Sciatic nerve (tissue), 1 donor: Measurements from ENCODE around the gene METTL18. TPM values are rescaled to one million over a fixed set of nuclear protein-coding genes. Genes with fewer than 3 reads are reported as not detected.

Experiments
- total RNA-seq: library from RNA; stranded (reverse); fragmentation: NEBNext Ultra II Directional; extraction: Animal tissue kit (Norgen Biotek cat#: 25700); gene quantifications from one replicate; pipeline ENCODE4 v1.2.1, GENCODE V29; 2021
- donor health status: DM: no; HTN: no; CAD: no.

The METTL18 gene
- total RNA-seq, 1 donor from 2014 or later = 9.5 TPM

Other genes starting within 250 kb of the METTL18 start
- gene F5, start 208.4 kb downstream of the METTL18 start, total RNA-seq = 1.8 TPM
- 21.0 TPM for gene SELP, start 164.8 kb downstream of the METTL18 start, total RNA-seq
- gene SELL, start 83.3 kb downstream of the METTL18 start, total RNA-seq = 13.5 TPM
- 20.1 TPM for gene SELE, start 60.8 kb downstream of the METTL18 start, total RNA-seq
- gene SCYL3, start 99.0 kb upstream of the METTL18 start, total RNA-seq = 12.1 TPM